ENCODE measurements around the gene FBXO17.

- no peak for TF ChIP-seq CTCF (IDR thresholded peaks at IDR 0.05; ENCODE audit: poor library complexity, severe bottlenecking)
- TF ChIP-seq TAF1 (IDR thresholded peaks at IDR 0.05; ENCODE audit: low read depth), result no peak
- no peak for TF ChIP-seq MXI1 (conservative IDR thresholded peaks at IDR 0.05; ENCODE audit: poor library complexity, severe bottlenecking)
- TF ChIP-seq POLR2AphosphoS5 (IDR thresholded peaks at IDR 0.05), result no peak
- no peak for TF ChIP-seq EZH2 (IDR thresholded peaks at IDR 0.05; ENCODE audit: borderline replicate concordance, insufficient read depth, low read length, poor library complexity, severe bottlenecking)
- no peak for TF ChIP-seq EP300 (conservative IDR thresholded peaks at IDR 0.05; ENCODE audit: poor library complexity, severe bottlenecking)
- no peak for TF ChIP-seq RAD21 (conservative IDR thresholded peaks at IDR 0.05)
- TF ChIP-seq REST (IDR thresholded peaks at IDR 0.05; ENCODE audit: borderline replicate concordance), result no peak
- no peak for TF ChIP-seq SMC3 (conservative IDR thresholded peaks at IDR 0.05; ENCODE audit: poor library complexity)
These were observed 57.5 kb downstream of the FBXO17 start for GRCh38 chr19:38917921-38918491.

Data from neural cell (in vitro differentiated cells).